Neural cell (in vitro differentiated cells): ENCODE data around the gene GALNT13.

Experiments
- CTCF ChIP-seq: fragments of 450-650 bp; IDR thresholded peaks from 2 replicates; pipeline ENCODE4 v1.5.1; 2014; ENCODE audit warnings: antibody characterized with exemption, mild to moderate bottlenecking, moderate library complexity; ENCODE audit not compliant: poor library complexity, severe bottlenecking
- EP300 ChIP-seq: fragments of 450-650 bp; conservative IDR thresholded peaks from 2 replicates; pipeline ENCODE4 v1.6.1; 2014; ENCODE audit warnings: antibody characterized with exemption, mild to moderate bottlenecking, moderate library complexity; ENCODE audit not compliant: poor library complexity, severe bottlenecking
- EZH2 ChIP-seq: fragments of 200-600, 300-800 bp; shearing (Covaris generic), sonication (generic); IDR thresholded peaks from 2 replicates; pipeline ENCODE4 v1.6.1; 2014; ENCODE audit warnings: antibody characterized with exemption, low read length, borderline replicate concordance, mild to moderate bottlenecking; ENCODE audit not compliant: insufficient read depth, poor library complexity, severe bottlenecking
- MXI1 ChIP-seq: fragments of 450-650 bp; conservative IDR thresholded peaks from 2 replicates; pipeline ENCODE4 v1.6.1; 2014; ENCODE audit warnings: antibody characterized with exemption, mild to moderate bottlenecking; ENCODE audit not compliant: poor library complexity, severe bottlenecking
- POLR2AphosphoS5 ChIP-seq: IDR thresholded peaks from 2 replicates; pipeline ENCODE4 v1.6.1; 2012
- RAD21 ChIP-seq: fragments of 450-650 bp; conservative IDR thresholded peaks from 2 replicates; pipeline ENCODE4 v1.6.1; 2014; ENCODE audit warnings: antibody characterized with exemption, mild to moderate bottlenecking, moderate library complexity
- REST ChIP-seq: IDR thresholded peaks from 2 replicates; pipeline ENCODE4 v1.6.1; 2012; ENCODE audit warnings: borderline replicate concordance
- SMC3 ChIP-seq: fragments of 450-650 bp; conservative IDR thresholded peaks from 2 replicates; pipeline ENCODE4 v1.6.1; 2014; ENCODE audit warnings: antibody characterized with exemption, mild to moderate bottlenecking, moderate library complexity; ENCODE audit not compliant: poor library complexity

- no peak for TF ChIP-seq CTCF
- no peak for TF ChIP-seq POLR2AphosphoS5
- TF ChIP-seq EZH2: no peak
- TF ChIP-seq MXI1: no peak
- TF ChIP-seq EP300: no peak
- TF ChIP-seq RAD21: no peak
- no peak for TF ChIP-seq SMC3
- TF ChIP-seq REST: no peak
These were observed 91.5 kb downstream of the GALNT13 start for GRCh38 chr2:153963256-153963655.
